ENCODE measurements around the gene GABRB3. TPM values are rescaled to one million over a fixed set of nuclear protein-coding genes. Genes with fewer than 3 reads are reported as not detected.

Gene GABRB3
- total RNA-seq, 1 donor from 2014 or later = 8.8 TPM

DNA sequence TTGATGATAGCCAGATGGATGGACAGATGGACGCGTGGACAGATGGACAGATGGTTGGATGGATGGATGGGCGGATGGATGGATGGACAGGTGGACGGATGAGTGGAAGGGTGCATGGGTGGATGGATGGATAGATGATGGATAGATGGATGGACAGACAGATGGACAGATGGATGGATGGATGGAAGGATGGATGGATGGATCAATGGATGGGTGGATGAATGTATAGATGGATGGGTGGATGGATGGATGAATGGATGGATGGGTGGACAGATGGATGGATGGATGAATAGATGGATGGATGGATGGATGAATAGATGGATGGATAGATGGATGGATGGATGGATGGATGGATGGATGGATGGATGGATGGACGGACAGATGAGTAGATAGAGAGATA, 40.9 kb downstream of the GABRB3 start:
- Histone ChIP-seq H3K27ac (no peak overlapping the region), H4K20me1 (ENCODE audit: low read depth) (no peaks in the 10 kb centered on the region), H3F3A (ENCODE audit: low read depth) (no peaks in the 10 kb centered on the region), H3K36me3 (peaks cover 5% of the 10 kb centered on the region), H3K4me1 (no peaks in the 10 kb centered on the region), H3K27me3 (no peaks in the 10 kb centered on the region), H2AFZ (replicated peaks) (no peak overlapping the region), H3K9ac (no peak overlapping the region), H3K79me2 (ENCODE audit: low read depth) (no peaks in the 10 kb centered on the region), H3K4me2 (no peak overlapping the region), H3K9me3 (ENCODE audit: low read depth) (peaks cover 10% of the 10 kb centered on the region), H3K4me3 (no peak overlapping the region)
- Mint-ChIP-seq H3K36me3 (peaks cover 17% of the 10 kb centered on the region), H3K27me3 (ENCODE audit: insufficient read depth, low read depth) (peaks cover 5% of the 10 kb centered on the region), H3K4me1 (peaks cover 2% of the 10 kb centered on the region), H3K27ac (no peak overlapping the region), H3K4me3 (no peak overlapping the region), H3K9me3 (peaks cover 14% of the 10 kb centered on the region)
- TF ChIP-seq EZH2phosphoT487 (IDR thresholded peaks at IDR 0.05) = no peak
- TF ChIP-seq, protein P1, sequence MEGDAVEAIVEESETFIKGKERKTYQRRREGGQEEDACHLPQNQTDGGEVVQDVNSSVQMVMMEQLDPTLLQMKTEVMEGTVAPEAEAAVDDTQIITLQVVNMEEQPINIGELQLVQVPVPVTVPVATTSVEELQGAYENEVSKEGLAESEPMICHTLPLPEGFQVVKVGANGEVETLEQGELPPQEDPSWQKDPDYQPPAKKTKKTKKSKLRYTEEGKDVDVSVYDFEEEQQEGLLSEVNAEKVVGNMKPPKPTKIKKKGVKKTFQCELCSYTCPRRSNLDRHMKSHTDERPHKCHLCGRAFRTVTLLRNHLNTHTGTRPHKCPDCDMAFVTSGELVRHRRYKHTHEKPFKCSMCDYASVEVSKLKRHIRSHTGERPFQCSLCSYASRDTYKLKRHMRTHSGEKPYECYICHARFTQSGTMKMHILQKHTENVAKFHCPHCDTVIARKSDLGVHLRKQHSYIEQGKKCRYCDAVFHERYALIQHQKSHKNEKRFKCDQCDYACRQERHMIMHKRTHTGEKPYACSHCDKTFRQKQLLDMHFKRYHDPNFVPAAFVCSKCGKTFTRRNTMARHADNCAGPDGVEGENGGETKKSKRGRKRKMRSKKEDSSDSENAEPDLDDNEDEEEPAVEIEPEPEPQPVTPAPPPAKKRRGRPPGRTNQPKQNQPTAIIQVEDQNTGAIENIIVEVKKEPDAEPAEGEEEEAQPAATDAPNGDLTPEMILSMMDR (IDR thresholded peaks at IDR 0.05) = no peak
- no peak for TF ChIP-seq EZH2 (IDR thresholded peaks at IDR 0.05)
- no peak for DNase-seq (ENCODE audit: low spot score)

DNA sequence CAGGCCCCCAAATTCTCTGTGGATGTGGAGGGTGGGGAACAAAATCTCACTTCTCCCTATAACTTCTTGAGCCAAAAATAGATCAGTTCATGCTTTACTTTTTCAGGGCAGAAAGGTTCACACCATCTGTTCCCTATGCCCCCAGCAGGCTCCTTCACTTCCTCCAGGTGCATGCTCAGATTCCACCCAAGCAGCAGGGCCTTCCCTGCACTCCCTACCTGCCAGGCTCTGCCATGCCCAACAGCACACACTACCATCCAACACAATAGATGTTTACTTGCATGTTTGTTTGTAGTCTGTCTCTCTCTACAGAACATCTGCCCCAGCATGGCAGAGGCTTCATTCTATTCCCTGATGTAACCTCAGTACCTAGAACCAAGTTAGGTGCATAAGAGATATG, 43.3 kb downstream of the GABRB3 start:
- Histone ChIP-seq H3K4me3 (no peak overlapping the region), H3K4me1 (no peaks in the 10 kb centered on the region), H3K27ac (no peak overlapping the region), H3K9me3 (ENCODE audit: low read depth) (peaks cover 10% of the 10 kb centered on the region), H2AFZ (replicated peaks) (no peak overlapping the region), H3K27me3 (no peaks in the 10 kb centered on the region), H3K36me3 (peaks cover 5% of the 10 kb centered on the region), H3K4me2 (no peak overlapping the region), H3F3A (ENCODE audit: low read depth) (no peaks in the 10 kb centered on the region), H4K20me1 (ENCODE audit: low read depth) (no peaks in the 10 kb centered on the region), H3K9ac (no peak overlapping the region), H3K79me2 (ENCODE audit: low read depth) (no peaks in the 10 kb centered on the region)
- Mint-ChIP-seq H3K4me3 (no peak overlapping the region), H3K27ac (no peak overlapping the region), H3K36me3 (peaks cover 17% of the 10 kb centered on the region), H3K27me3 (ENCODE audit: insufficient read depth, low read depth) (peaks cover 5% of the 10 kb centered on the region), H3K4me1 (peaks cover 2% of the 10 kb centered on the region), H3K9me3 (peaks cover 14% of the 10 kb centered on the region)
- no peak for DNase-seq (ENCODE audit: low spot score)
- TF ChIP-seq EZH2 (IDR thresholded peaks at IDR 0.05) = no peak
- TF ChIP-seq EZH2phosphoT487 (IDR thresholded peaks at IDR 0.05) = no peak
- TF ChIP-seq, protein P1 (IDR thresholded peaks at IDR 0.05) = no peak

DNA sequence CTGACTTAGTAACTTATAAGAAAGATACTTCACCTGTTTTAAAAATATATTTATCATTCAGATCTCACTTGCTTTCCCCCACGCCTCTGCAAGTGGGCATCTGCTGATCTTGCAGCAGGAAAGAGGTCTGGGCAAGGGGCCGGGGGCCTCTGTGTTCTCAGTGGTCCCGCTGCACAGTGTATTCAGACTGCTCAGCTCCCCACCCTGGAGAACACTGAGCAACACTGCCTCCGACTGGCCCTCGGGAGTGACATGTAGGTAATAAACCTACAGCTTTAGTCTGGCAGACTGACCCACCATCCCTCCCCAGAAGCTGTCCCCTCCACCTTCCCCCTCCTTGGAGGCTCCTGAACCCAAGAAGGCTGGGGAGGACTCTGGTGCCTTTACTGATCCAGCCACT, 43.8 kb downstream of the GABRB3 start:
- Histone ChIP-seq H3K27ac (no peak overlapping the region), H3K4me1 (no peaks in the 10 kb centered on the region), H3K9me3 (ENCODE audit: low read depth) (peaks cover 10% of the 10 kb centered on the region), H3K79me2 (ENCODE audit: low read depth) (no peaks in the 10 kb centered on the region), H3K9ac (no peak overlapping the region), H3K36me3 (peaks cover 5% of the 10 kb centered on the region), H3K4me3 (no peak overlapping the region), H3K4me2 (no peak overlapping the region), H2AFZ (replicated peaks) (no peak overlapping the region), H3K27me3 (no peaks in the 10 kb centered on the region), H3F3A (ENCODE audit: low read depth) (no peaks in the 10 kb centered on the region), H4K20me1 (ENCODE audit: low read depth) (no peaks in the 10 kb centered on the region)
- H3K27me3 Mint-ChIP-seq (ENCODE audit: insufficient read depth, low read depth) = peaks cover 5% of the 10 kb centered on the region
- H3K27ac Mint-ChIP-seq = no peak overlapping the region
- no peak overlapping the region for H3K4me3 Mint-ChIP-seq
- no peak for TF ChIP-seq EZH2phosphoT487 (IDR thresholded peaks at IDR 0.05)
- TF ChIP-seq, protein P1 (IDR thresholded peaks at IDR 0.05) = peak; percentile 10
- no peak for TF ChIP-seq EZH2 (IDR thresholded peaks at IDR 0.05)
- DNase-seq (ENCODE audit: low spot score) = peak; percentile 20
- H3K4me1 Mint-ChIP-seq = peaks cover 2% of the 10 kb centered on the region
- peaks cover 14% of the 10 kb centered on the region for H3K9me3 Mint-ChIP-seq
- peaks cover 15% of the 10 kb centered on the region for H3K36me3 Mint-ChIP-seq

Measured in neural progenitor cell (in vitro differentiated cells).